MM.1S (cell line): Measurements from ENCODE around the gene RELN.

Source experiments
- EZH2 ChIP-seq: fragments of 300-600 bp; sonication (generic); optimal IDR thresholded peaks from 2 replicates; pipeline ENCODE3; 2017; ENCODE audit warnings: low read depth, mild to moderate bottlenecking, antibody characterized with exemption, low read length, mixed read lengths
- EZH2phosphoT487 ChIP-seq: fragments of 300-600 bp; sonication (generic); IDR thresholded peaks from 2 replicates; pipeline ENCODE4 v1.6.1; 2018; ENCODE audit warnings: antibody characterized with exemption, low read length
- TF ChIP-seq, protein P1 (sequence below): fragments of 300-600 bp; sonication (generic); IDR thresholded peaks from 2 replicates; pipeline ENCODE4 v1.5.1; 2016; ENCODE audit warnings: antibody characterized with exemption, low read length, mixed read lengths

DNA sequence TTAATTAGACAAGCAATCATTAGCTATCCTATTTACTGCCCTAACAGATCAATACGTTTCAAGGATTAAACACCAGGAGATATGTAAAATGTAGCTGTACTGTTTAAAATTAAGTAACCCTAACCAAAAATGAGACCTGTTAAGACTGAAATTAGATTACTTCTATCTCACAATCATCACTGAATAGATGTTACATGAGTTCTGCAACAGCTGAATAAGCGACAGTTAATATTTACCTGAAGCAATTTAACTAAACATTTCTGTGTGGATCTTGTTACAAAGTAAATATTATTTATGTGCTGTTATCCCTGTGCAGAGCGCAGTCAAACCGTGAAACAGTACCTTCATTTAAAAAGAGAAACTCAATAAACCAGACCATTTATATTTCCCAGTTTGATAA, 122.5 kb downstream of the RELN start:
- no peak for TF ChIP-seq EZH2
- TF ChIP-seq, protein P1, sequence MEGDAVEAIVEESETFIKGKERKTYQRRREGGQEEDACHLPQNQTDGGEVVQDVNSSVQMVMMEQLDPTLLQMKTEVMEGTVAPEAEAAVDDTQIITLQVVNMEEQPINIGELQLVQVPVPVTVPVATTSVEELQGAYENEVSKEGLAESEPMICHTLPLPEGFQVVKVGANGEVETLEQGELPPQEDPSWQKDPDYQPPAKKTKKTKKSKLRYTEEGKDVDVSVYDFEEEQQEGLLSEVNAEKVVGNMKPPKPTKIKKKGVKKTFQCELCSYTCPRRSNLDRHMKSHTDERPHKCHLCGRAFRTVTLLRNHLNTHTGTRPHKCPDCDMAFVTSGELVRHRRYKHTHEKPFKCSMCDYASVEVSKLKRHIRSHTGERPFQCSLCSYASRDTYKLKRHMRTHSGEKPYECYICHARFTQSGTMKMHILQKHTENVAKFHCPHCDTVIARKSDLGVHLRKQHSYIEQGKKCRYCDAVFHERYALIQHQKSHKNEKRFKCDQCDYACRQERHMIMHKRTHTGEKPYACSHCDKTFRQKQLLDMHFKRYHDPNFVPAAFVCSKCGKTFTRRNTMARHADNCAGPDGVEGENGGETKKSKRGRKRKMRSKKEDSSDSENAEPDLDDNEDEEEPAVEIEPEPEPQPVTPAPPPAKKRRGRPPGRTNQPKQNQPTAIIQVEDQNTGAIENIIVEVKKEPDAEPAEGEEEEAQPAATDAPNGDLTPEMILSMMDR, result no peak
- TF ChIP-seq EZH2phosphoT487, result no peak
